Parathyroid adenoma (tissue), 2 donors: ENCODE measurements around the gene CLEC2L.

Source experiments
- H2AFZ ChIP-seq: fragments of 300-600 bp; sonication (generic); one replicate; pipeline ENCODE4 v1.7.0; 2017; ENCODE audit warnings: antibody characterized with exemption, mild to moderate bottlenecking
- H3K27ac ChIP-seq: fragments of 300-600 bp; sonication (generic); one replicate; pipeline ENCODE4 v1.7.0; 2017
- H3K27me3 ChIP-seq: fragments of 300-600 bp; sonication (generic); one replicate; pipeline ENCODE4 v1.7.0; 2017; ENCODE audit warnings: low read length; ENCODE audit not compliant: control insufficient read depth, insufficient read depth
- H3K36me3 ChIP-seq: fragments of 300-600 bp; sonication (generic); one replicate; pipeline ENCODE4 v1.7.0; 2017; ENCODE audit warnings: low read length; ENCODE audit not compliant: control insufficient read depth, insufficient read depth
- H3K4me1 ChIP-seq: fragments of 300-600 bp; sonication (generic); one replicate; pipeline ENCODE4 v1.7.0; 2017; ENCODE audit warnings: control low read depth
- H3K4me2 ChIP-seq: fragments of 300-600 bp; sonication (generic); one replicate; pipeline ENCODE4 v1.7.0; 2017; ENCODE audit warnings: low read length
- H3K4me3 ChIP-seq: fragments of 300-600 bp; sonication (generic); one replicate; pipeline ENCODE4 v1.7.0; 2017; ENCODE audit warnings: low read depth, low read length
- H3K79me2 ChIP-seq: fragments of 300-600 bp; sonication (generic); one replicate; pipeline ENCODE4 v1.7.0; 2017; ENCODE audit warnings: control low read depth
- H3K9ac ChIP-seq: fragments of 300-600 bp; sonication (generic); one replicate; pipeline ENCODE4 v1.7.0; 2017; ENCODE audit warnings: mild to moderate bottlenecking
- H3K9me3 ChIP-seq: fragments of 300-600 bp; sonication (generic); one replicate; pipeline ENCODE4 v1.7.0; 2017; ENCODE audit warnings: low read length; ENCODE audit not compliant: control insufficient read depth
- CTCF ChIP-seq: fragments of 300-600 bp; sonication (generic); IDR thresholded peaks from one replicate; pipeline ENCODE4 v1.7.0; 2017; ENCODE audit warnings: antibody characterized with exemption, mild to moderate bottlenecking
- donor health status: primary hyperparathyroidism.

The CLEC2L gene

GRCh38 chr7:139557857-139558581 lies 34.5 kb downstream of the CLEC2L start:
- Histone ChIP-seq H3K79me2 (no peaks in the 10 kb centered on the region), H3K4me3 (no peak overlapping the region), H3K27ac (no peak overlapping the region), H3K4me1 (no peaks in the 10 kb centered on the region), H2AFZ (no peak overlapping the region), H3K9me3 (no peaks in the 10 kb centered on the region), H3K27me3 (no peaks in the 10 kb centered on the region), H3K9ac (no peak overlapping the region), H3K36me3 (no peaks in the 10 kb centered on the region), H3K4me2 (no peak overlapping the region)
- TF ChIP-seq CTCF = no peak

GRCh38 chr7:139559364-139560105 lies 36.0 kb downstream of the CLEC2L start:
- Histone ChIP-seq H3K4me2 (no peak overlapping the region), H3K4me1 (no peaks in the 10 kb centered on the region), H3K9ac (no peak overlapping the region), H2AFZ (no peak overlapping the region), H3K79me2 (no peaks in the 10 kb centered on the region), H3K27me3 (no peaks in the 10 kb centered on the region), H3K4me3 (no peak overlapping the region), H3K9me3 (no peaks in the 10 kb centered on the region), H3K27ac (no peak overlapping the region), H3K36me3 (no peaks in the 10 kb centered on the region)
- no peak for TF ChIP-seq CTCF

- Histone ChIP-seq H3K9me3 (no peaks in the 10 kb centered on the region), H3K4me2 (no peak overlapping the region)
Observed at GRCh38 chr7:139560199-139560598, 36.7 kb downstream of the CLEC2L start.

GRCh38 chr7:139560678-139561077 lies 37.2 kb downstream of the CLEC2L start:
- no peaks in the 10 kb centered on the region for H3K9me3 ChIP-seq
- H3K9ac ChIP-seq = no peak overlapping the region
- H3K36me3 ChIP-seq = no peaks in the 10 kb centered on the region
- H3K4me1 ChIP-seq = no peaks in the 10 kb centered on the region
- H3K27ac ChIP-seq = no peak overlapping the region
- no peaks in the 10 kb centered on the region for H3K27me3 ChIP-seq
- TF ChIP-seq CTCF = no peak
- no peak overlapping the region for H2AFZ ChIP-seq
- no peak overlapping the region for H3K4me3 ChIP-seq
- H3K4me2 ChIP-seq = no peak overlapping the region
- H3K79me2 ChIP-seq = no peaks in the 10 kb centered on the region

More at GRCh38 chr7:139560199-139560598, 36.7 kb downstream of the CLEC2L start:
- H3K9ac ChIP-seq = no peak overlapping the region
- H3K36me3 ChIP-seq = no peaks in the 10 kb centered on the region
- H3K4me1 ChIP-seq = no peaks in the 10 kb centered on the region
- no peaks in the 10 kb centered on the region for H3K79me2 ChIP-seq
- TF ChIP-seq CTCF = no peak
- H3K27me3 ChIP-seq = no peaks in the 10 kb centered on the region
- no peak overlapping the region for H2AFZ ChIP-seq
- no peak overlapping the region for H3K27ac ChIP-seq
- H3K4me3 ChIP-seq = no peak overlapping the region
